Activated naive CD4-positive, alpha-beta T cell (primary cell): ENCODE data around the gene POU4F1.
A peak's percentile ranks its signal among the peaks of the same experiment; 100 is the strongest.
"Not testable (repeated sequence)": the region's sequence is repeated elsewhere in the genome, so short reads cannot be mapped to it uniquely, and the experiment has no call there.

Source experiments
- DNase-seq, 4 experiments: peaks; one replicate each; lab custom pipeline; 2025; lab: John Stamatoyannopoulos, UW

Gene POU4F1, protein sequence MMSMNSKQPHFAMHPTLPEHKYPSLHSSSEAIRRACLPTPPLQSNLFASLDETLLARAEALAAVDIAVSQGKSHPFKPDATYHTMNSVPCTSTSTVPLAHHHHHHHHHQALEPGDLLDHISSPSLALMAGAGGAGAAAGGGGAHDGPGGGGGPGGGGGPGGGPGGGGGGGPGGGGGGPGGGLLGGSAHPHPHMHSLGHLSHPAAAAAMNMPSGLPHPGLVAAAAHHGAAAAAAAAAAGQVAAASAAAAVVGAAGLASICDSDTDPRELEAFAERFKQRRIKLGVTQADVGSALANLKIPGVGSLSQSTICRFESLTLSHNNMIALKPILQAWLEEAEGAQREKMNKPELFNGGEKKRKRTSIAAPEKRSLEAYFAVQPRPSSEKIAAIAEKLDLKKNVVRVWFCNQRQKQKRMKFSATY

DNA sequence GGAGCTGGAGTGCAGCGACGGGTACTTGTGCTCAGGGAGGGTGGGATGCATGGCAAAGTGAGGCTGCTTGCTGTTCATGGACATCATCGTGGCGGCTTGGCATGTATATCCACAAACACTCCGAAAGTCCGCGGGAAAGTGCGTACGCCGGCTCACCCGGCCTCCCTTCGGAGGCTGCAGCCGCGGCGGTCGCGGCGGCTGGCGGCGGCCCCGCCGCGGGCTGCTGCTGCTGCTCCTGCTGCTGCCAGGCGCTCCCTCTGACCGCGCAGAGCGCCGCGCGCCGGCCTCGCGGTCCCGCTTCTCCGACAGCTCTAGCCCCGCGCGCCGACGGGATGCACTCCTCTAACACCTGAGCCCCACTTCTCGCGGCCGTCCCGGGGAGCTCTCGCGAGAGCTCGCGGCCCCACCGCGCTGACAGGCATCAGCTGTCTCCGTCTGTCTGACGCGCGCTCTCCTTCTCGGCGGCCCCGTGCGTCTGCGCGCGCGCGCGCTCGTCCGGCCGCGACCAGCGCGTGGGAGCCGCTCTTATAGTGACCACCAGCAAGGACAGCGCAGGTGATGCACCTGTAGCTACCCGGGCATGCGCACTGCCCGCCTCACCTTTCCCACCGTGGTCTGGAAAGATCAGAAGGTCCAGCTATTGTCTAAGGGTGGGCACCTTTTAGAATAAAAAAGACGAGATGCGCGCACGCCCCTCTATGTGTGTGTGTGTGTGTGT lies at the start of gene POU4F1:
POU4F1 (minus strand) TSS at position 313 of the 718 bp plus-strand sequence; CDS start at position 87, 226 bp downstream.
- DNase-seq = peak in 2 of 4 experiments; percentile 12 to 21

DNA sequence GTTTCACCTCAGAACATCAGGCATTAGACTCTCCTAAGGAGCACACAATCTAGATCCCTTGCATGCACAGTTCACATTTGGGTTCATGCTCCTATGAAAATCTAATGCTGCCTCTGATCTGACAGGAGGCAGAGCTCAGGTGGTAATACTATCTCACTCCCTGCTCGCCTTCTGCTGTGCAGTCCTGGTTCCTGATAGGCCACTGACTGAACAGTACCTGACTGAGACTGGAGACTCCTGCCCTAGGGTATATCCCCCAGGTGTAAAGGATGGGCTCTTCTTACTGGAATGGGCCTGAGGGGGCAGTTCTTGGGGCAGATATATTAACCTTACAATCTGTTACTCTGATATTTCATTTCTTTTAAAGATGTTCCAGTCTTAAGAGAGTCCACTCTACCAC lies 49.3 kb upstream of the POU4F1 start:
- DNase-seq = no peak

DNA sequence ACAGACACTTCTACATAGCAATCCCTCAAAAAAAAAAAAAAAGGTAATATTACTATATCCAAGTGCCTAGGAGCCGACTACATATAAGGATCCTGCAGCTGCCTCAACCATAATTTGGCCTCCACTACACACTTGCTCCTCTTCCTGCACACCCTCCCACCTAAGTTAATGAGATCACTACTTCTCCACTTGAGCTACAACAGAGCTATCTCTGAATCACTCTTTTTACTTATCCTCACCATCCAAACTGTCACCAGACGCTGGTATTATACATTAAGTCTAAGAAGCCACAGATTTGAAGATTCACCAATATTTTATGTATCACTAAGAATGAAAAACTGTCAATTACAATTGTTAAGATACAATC lies 47.3 kb upstream of the POU4F1 start:
- DNase-seq = no peak

DNA sequence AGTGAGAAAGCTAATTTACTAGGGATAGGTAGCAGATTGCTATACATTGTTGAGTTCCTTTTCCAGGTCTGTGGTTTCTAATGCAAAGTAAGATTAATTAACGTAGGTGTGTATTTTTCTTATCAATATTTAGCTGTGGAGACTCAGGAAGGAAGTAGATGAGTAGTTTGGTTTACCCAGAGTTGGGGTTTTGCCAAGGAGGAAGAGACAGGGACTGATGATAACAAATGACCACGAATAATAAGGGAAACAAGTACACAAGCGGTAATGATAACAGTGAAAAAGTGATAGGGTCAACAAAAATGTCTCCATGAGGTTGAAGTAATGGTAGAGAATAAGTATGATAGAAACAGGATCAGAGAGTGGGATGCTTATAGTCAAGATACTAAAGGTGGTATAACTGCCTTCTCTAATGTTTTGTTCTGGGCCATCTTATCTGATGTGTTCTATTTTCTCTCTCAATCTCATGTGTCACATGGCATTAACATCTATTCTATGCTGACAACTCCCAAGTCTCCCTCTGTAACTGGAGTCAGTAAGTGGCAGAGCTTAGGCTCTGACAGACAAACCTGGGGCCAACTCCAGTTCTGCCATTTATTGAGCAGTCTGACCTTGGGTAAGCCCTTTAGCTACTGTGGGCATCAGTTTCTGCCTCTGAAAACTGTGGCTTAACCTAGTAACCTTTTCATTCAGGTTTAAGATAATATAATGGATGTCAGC lies 46.8 kb upstream of the POU4F1 start:
- no peak for DNase-seq

DNA sequence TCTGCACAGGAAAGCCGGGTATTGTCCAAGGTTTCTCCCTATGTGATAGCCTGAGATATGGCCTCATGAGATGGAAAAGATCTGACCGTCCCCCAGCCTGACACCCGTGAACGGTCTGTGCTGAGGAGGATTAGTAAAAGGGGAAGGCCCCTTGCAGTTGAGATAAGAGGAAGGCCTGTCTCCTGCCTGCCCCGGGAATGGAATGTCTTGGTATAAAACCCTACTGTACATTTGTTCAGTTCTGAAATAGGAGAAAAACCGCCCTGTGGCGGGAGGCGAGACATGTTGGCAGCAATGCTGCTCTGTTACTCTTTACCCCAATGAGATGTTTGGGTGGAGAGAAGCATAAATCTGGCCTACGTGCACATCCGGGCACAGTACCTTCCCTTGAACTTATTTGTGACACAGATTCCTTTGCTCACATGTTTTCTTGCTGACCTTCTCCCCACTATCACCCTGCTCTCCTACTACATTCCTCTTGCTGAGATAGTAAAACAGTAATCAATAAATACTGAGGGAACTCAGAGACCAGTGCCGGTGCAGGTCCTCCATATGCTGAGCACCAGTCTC lies 43.8 kb upstream of the POU4F1 start:
- not testable (repeated sequence) for DNase-seq

DNA sequence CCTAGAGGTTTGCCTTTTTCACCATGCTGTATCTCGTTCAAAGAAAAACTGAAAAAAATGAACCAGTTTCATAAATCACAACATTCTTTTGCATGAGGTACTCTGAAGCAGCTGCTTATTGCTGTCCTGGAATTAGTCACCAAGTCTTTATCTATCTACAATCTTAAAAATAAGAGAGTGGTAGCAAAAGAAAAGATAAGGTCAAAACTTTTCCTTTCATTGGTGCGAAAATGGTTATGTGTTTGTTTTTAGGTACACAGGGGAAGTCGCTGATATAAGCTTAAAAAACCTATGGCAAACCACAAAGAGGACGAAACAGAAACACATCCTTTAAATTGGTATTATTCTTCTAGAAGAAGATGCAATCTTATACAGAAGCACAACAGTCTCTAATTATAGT lies 34.9 kb upstream of the POU4F1 start:
- no peak for DNase-seq

DNA sequence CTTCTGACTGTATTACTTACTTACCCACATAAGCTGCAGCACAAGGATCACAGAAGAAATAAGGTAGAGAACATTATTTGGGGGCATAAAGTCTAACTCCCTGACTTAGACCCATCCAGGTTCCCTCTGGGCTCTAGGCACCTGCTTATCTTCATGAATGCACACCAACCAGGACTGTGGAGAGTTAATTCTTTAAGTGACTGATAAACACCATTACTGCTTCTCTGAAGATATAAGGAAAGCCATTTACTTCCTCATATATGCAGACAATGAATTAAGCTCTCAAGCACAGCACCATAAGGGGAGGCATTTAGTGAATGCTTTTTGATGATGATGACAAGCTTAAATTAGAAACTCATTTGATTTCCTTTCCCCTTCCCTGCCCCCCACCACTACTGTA lies 33.1 kb upstream of the POU4F1 start:
- DNase-seq = no peak

DNA sequence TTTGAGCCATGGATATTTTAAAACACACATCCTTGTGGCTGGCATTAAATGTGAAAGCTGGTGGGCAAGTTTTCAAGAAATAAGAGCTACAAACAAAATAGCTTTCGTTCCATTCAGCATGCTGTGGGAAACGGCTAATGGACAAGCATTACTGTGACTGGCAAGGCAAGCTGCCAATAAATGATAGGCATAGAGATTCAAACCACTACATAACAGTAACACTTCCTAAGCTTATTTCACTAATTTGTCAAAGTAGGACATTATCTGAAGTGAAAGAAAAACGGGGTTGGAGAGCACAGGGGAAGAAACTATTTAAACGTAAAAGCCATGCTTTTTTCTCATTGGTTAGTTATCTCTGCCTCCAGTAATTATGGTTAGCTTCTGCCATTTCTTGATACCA lies 29.6 kb upstream of the POU4F1 start:
- no peak for DNase-seq

DNA sequence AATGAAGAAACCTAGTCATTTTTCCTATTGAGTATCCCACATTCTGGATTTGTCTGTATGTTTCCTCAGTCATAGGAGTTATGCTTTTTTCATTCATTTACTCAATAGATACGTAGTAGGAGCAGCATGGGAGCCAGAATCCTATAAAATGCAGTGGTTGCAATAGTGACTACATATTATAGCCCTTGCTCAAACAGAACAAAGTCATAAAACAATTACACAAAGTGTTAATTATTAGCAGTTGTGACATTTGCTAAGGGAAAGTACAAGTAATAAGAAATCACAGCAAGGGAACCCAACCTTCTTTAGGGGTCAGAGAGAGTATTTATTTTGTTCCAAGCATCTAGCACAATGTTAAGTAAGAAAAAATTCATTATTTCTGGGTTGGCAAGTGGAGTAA lies 27.7 kb upstream of the POU4F1 start:
- DNase-seq = no peak

DNA sequence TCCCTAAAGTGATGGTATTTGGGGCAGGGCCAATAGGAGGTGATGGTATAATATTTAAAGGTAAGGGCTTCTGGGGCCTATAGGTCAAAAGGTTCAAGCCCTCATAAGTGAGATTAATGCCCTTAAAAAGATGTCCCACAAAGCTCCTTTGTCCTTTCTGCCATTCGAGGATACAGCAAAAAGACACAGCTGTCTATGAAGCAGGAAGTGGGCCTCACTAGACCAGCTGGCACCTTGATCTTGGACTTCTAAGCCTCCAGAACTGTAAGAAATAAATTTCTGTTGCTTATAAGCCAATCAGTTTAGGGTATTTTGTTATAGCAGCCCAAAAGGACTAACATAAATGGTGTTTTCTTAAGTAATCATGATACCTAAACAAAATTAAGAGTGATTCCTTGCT lies 27.2 kb upstream of the POU4F1 start:
- no peak for DNase-seq

DNA sequence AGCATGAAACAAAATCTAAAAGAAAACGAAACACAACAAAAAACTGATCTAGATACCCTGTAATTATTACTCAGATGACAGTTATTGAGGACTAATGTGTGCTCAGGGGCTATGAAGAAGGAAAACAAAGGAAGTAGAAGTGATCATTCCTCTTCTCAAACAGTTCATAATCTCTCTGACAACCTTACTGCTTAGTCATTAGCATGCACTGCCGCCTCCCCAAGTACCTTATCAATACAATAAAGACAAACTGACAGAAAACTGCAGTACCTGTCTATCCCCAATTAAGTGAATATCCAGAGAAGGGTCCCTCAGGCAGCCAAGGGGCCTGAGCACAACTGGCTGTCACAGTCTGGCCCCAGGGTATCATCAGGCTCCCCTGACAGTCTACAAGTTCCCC lies 22.0 kb upstream of the POU4F1 start:
- DNase-seq = no peak

DNA sequence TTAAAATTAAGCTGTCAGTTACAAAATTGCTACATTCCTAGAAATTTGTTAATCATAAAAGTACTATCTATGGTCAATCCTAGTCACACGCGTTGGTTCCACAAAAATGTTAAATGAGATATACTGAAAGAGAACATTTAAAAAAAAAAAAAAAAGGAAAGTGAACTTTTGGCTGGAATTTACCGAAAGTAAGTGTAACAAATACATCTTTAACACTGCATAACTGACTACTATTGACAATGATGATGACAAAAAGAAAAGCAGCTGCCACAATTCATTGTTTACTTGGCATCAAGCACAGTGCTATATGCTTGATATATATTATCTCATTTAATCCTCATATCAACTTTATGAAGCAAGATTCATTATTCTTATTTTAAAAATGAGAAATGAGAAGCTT lies 19.8 kb upstream of the POU4F1 start:
- no peak for DNase-seq

DNA sequence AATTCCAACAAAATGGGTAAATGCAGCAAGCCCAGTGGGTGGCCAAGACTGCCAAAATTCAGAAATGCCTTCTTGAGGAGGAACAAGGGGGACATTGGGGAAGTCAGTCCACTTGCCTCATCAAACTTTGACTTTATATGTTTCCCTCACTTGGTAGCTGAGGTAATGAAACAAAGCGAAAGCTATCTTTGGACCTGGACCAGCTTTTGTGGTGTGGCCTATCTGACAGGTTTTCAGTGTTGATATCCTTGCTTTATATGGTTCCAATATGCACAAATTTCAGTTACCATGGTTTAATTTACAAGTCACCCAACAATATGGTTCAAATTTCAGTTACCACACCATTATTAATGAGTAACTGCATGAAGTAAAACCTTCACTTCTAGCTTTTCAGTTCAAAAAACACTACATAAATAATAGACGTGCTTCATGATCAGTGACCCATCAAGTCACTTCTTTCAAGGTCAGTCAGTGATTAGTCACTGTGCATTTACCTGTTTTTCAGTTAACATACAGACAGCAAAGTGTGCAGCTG lies 17.7 kb upstream of the POU4F1 start:
- DNase-seq = no peak

DNA sequence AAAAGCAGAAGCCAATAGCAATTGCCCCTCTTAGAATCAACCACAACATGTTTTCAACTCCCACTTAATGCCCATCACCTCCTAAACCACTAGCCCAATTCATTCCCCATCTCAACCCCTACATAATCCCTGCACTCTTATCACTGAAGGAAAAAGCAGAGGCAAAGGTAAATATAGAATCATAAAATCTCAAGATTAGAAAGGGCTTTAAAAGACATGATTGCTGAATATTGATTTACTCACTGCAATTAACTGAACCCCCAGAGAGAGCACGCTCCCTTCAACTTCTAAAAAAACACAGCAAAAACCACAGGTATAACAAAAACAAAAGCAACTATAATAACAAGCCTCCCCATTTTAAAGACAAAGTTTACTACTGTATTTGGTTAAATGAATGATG lies 15.1 kb upstream of the POU4F1 start:
- DNase-seq = no peak

DNA sequence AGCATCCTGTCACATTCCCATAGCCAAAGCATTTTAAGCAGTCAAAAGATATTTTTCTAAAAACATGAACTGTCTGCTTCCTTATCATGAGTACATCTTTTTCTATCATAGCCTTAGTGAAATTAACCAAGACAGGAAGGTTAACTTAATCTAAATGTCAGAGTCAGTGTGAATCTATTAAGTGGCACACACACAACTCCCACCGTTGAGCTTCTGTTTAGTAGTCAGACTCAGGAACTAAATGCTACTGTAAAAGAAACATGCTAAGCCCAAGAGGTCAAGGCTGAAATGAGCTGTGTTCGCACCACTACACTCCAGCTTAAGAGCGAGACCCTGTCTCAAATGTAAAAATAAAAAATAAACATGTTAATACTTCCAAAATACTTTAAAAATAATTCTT lies 7.7 kb upstream of the POU4F1 start:
- no peak for DNase-seq

DNA sequence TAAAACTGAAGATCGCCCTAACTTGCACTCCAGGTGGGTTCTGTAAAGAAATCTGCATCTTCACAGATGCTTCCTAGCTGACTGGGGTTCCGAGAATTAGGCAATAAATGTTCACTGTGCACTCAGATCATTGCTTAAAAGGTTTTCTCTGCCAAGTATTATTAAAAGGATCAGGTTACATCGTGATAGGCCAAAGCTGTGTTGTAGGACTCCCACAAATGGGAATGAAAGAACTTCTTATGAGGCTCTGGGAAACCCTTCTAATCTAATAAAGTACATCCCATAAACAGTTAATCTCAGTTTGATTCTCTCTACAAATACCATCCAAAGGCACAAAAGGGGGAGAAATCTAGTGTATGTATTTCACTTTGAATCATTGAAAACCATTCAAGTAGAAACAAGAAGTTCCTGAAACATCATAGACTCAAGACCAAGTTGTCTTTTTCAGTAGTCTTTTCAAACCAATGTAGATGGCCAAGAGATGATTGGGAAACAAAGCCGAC lies 7.1 kb upstream of the POU4F1 start:
- no peak for DNase-seq

DNA sequence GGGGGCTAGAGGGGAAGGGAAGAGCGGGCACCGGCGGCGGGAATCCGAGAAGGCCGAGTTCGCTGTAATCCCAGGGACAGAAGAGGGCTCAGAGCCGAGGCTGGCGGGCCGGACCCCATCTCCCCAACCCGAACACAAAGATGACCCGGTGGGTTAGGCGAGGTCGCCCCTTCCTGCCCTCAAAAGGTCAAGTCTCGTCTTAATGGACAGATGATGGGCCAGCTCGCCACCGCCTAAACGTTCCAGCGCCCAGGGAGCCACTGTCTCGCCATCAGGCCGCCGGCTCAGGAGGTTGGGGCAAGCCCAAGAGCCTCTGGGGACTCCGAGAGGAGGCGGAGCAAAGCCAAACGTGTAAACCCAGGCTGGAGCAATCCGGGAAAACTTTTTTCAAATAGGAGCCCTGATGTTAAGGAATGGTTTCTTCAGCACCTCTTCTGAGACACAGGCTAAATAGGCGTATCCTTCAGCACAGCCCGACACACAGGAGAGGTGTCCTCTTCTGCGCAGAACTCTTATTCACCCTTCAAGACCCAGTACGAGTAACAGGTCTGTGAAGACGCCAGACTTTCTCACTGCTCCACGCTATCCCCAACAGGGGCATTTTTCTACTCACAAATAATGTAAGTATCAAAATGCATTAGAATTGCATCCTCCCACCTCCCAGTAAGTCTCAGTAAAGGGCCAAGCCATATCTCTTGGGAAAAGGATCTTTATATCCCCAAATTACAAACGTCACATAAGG lies 6.3 kb upstream of the POU4F1 start:
- no peak for DNase-seq

DNA sequence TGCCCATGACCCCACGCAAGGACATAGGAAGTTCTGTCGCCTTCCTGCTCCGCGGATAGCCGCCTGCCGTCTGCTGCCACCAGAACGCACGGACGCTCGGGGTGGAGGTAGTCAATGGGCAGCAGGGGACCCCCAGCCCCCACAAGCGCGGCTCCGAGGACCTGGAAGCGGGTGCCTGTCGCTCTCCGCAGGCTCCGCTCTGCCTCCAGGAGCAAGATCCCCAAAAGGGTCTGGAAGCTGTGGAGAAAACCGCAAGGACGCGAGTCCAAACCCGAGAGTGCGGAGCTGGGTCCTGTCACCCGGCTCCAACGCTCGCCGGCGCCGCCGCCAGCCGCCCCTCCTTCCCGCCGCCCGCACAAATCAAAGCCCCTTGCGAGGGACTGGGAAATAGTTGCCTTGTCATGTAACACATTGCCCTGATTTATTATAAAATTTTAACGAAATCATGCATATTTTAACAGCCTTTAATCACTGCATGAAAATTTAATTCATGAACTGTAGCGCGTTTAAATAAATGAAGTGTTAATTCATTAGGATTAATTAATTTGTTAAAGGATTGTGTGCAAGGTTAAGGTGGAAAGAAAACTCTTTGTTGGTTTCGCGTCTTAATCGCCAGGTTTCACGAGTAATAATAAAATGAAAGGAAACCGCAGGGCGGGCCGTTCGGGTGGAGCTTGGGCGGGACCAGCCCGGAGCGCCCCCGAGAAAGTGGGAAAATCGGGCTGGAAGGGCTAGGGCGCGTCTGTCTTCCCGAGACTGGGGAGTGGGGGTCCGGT lies 5.5 kb upstream of the POU4F1 start:
- DNase-seq = no peak

DNA sequence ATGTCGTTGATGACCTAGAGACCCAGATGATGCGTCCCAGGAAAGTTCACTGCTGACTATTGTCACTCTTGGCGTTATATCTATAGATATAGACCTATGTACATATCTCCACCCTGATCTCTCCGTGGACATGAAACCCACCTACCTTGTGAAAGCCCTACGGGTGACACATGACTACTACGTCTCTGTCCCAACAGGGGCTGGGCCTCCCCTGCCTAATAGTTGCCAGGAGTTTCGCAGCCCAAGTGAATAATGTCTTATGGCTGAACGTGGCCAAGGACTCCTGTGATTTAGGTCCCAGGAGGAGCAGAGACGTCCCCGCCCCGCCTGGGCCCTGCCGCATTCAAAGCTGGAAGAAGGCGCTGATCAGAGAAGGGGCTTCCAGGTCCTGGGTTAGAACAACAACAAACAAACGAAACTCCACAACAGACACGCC lies 4.9 kb upstream of the POU4F1 start:
- no peak for DNase-seq

DNA sequence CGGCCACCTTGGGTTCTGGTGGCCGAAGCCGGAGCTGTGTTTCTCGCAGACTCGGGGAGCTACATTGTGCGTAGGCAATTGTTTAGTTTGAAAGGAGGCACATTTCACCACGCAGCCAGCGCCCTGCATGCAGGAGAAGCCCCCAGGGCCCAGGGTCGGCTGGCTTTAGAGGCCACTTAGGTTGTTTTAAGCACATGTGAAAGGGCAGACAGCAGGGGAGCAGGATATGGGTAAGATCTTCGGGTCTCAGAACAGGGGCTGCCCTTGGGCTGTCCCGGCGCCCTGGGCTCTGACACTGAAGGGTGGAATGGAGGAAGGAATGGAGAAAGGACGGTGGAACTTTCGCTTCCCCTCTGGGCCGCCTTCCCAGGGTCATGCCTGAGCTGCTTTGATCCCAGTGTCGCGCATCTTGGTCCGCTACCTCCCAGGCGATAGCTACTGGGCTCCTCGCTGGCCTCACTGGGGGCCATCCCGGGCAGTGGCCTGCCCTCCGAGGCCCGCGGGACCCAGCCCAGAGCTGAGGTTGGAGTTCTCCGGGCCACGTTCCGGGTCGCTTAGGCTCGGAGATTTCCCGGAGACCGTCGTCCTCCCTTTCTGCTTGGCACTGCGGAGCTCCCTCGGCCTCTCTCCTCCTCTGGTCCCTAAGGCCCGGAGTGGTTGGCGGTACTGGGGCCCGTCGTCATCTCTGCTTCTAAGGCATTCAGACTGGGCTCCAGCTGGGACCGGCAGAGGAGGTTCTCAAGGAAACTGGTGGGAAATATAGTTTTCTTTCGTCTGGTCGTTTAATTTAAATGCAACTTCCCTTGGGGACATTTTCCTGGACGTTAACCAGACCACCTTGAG lies 4.3 kb upstream of the POU4F1 start:
- no peak for DNase-seq
